COR-L47 (cell line): ENCODE measurements around the gene SYT7.
A peak's percentile ranks its signal among the peaks of the same experiment; 100 is the strongest.

Source experiments
- DNase-seq: peaks from one replicate; lab custom pipeline; 2025; lab: John Stamatoyannopoulos, UW

Gene SYT7

GRCh38 chr11:61535998-61536675, 44.7 kb downstream of the SYT7 start:
- no peak for DNase-seq

- no peak for DNase-seq
Observed at GRCh38 chr11:61534933-61535839, 45.7 kb downstream of the SYT7 start.

- no peak for DNase-seq
Observed at GRCh38 chr11:61534025-61534932, 46.6 kb downstream of the SYT7 start.

GRCh38 chr11:61533401-61533800, 47.5 kb downstream of the SYT7 start:
- DNase-seq = peak; percentile 41

- DNase-seq = no peak
Observed at GRCh38 chr11:61533039-61533375, 47.9 kb downstream of the SYT7 start.

GRCh38 chr11:61532134-61533038, 48.5 kb downstream of the SYT7 start:
- DNase-seq = no peak

- DNase-seq = no peak
Observed at GRCh38 chr11:61531044-61531443, 49.8 kb downstream of the SYT7 start.

- DNase-seq = no peak
Observed at GRCh38 chr11:61529537-61530225, 51.2 kb downstream of the SYT7 start.

- no peak for DNase-seq
Observed at GRCh38 chr11:61528114-61528513, 52.8 kb downstream of the SYT7 start.

GRCh38 chr11:61526956-61527731, 53.7 kb downstream of the SYT7 start:
- DNase-seq = no peak

- no peak for DNase-seq
Observed at GRCh38 chr11:61526229-61526628, 54.6 kb downstream of the SYT7 start.

GRCh38 chr11:61524963-61525587, 55.8 kb downstream of the SYT7 start:
- DNase-seq = no peak

- DNase-seq = no peak
Observed at GRCh38 chr11:61524446-61524845, 56.4 kb downstream of the SYT7 start.

- no peak for DNase-seq
Observed at GRCh38 chr11:61522881-61523280, 58.0 kb downstream of the SYT7 start.

- DNase-seq = no peak
Observed at GRCh38 chr11:61518032-61518795, 62.7 kb downstream of the SYT7 start.

GRCh38 chr11:61516675-61517572, 64.0 kb downstream of the SYT7 start:
- no peak for DNase-seq

GRCh38 chr11:61516191-61516590, 64.7 kb downstream of the SYT7 start:
- DNase-seq = no peak

- DNase-seq = no peak
Observed at GRCh38 chr11:61515686-61516085, 65.2 kb downstream of the SYT7 start.
